HG03108 (cell line): Measurements from ENCODE around the gene GNA12.
"Not testable (repeated sequence)": the region's sequence is repeated elsewhere in the genome, so short reads cannot be mapped to it uniquely, and the experiment has no call there.

Experiments used
- ATAC-seq: cut with Tn5 transposase; IDR thresholded peaks from one replicate; pipeline ENCODE4 v1.9.1; 2021; ENCODE audit warnings: moderate library complexity; ENCODE audit not compliant: unreplicated experiment

Gene GNA12

DNA sequence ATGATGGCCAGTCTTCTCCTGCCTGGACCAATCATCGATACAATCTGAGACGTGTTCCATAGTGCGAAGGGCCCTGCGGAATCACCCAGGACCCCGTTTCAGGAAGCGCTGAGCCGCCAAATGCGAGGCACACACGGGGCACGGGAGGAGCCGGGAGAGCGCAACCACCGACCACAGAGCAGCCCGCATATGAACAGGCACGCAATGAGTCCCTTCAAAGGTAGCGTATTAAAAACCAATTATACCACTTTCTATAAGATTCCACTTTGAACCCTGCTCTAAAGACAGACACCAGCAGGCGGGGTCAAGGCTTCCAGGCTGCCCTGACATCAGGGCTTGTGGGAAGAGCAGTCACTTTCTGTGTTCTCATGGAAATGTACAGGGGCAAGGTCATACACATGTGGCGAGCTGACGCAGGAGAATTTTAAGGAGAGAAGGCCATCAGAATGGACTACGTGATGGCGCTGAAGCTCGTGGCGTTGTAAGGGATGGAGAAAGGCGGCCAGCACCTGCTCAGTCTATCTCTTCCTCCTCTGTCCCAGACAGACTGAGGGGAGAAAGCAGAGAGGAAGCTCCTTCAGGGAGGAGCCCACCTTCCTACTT is 109.9 kb downstream of the GNA12 start:
- no peak for ATAC-seq

DNA sequence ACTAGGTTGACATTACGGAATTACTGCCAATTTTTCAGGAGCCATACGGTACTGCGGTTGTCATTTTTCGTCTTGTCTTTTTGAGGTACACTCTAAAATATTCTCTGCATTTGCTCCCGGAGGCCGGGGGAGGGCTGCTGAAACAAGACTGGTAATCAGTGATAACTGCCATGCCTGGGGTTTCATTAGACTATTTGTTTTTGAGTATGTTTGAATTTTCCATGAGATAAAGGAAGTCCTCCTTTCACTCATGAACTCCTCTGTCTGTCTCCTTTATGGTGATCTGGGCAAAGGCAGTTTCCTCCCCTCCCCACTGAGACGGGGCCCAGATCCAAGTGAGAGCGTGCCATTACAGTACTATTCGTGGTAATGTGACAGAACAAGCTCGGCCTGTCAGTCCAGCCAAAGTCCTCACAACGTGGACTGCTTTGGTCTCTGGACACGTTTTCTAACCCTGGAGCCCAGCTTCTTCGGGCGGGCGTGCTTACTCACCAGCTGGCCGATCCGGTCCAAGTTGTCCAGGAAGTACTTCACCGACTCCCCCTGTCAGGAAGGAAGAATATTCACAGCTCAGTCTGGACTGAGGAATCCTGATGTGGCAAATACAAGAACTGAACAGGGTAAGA is 111.0 kb downstream of the GNA12 start:
- ATAC-seq: no peak

DNA sequence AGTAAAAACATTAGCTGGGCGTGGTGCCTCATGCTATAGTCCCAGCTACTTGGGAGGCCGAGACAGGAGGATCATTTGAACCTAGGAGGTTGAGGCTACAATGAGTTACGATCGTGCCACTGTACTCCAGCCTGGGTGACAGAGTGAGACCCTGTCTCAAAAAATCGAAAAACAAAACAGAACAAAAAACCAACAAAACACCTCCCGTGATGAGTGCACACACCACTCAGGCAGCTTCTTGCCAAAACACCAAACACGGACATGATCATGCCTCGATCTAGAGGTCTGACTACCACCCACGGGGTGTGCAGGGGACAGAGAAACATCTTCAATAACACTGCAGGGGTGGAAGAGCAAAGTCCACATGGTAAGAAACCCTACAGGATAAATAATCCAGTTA is 111.7 kb downstream of the GNA12 start:
- no peak for ATAC-seq

DNA sequence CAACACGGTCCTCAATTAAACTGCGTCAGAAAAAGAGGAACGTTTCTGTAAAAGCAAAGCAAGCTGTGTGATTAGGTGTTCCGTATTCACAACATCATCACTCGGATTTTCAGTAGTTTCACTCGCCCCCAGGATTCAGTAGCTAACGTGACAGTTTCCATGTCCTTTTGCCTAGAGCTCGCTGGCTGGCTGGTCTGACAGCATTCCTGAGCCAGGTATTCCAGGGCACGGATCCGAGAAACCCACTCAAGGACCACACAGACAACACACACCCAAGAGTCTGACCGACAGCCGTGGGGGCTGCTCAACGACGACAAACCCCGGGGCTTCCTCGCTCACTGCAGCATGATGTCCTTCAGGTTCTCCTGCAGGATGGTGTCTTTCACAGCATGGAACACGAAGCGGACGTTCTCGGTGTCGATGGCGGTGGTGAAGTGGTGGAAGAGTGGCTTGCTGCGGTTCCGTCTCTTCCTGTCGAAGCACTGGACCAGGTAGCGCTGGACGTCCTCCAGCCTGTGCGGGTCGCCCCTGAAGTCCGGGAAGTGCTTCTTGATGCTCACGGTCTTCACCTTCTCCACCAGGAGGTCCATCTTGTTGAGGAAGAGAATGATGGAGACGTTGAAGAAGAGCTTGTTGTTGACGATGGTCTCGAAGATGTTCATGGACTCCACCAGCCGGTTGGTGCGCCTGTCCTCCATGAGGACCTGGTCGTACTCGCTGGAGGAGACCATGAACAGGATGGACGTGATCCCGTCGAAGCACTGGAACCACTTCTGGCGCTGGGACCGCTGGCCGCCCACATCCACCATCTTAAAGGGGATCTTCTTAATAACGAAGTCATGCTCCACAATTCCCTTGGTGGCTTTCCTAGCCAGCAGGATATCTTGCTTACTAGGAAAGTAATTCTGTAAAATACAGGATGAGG is 113.0 kb downstream of the GNA12 start:
- ATAC-seq: no peak

DNA sequence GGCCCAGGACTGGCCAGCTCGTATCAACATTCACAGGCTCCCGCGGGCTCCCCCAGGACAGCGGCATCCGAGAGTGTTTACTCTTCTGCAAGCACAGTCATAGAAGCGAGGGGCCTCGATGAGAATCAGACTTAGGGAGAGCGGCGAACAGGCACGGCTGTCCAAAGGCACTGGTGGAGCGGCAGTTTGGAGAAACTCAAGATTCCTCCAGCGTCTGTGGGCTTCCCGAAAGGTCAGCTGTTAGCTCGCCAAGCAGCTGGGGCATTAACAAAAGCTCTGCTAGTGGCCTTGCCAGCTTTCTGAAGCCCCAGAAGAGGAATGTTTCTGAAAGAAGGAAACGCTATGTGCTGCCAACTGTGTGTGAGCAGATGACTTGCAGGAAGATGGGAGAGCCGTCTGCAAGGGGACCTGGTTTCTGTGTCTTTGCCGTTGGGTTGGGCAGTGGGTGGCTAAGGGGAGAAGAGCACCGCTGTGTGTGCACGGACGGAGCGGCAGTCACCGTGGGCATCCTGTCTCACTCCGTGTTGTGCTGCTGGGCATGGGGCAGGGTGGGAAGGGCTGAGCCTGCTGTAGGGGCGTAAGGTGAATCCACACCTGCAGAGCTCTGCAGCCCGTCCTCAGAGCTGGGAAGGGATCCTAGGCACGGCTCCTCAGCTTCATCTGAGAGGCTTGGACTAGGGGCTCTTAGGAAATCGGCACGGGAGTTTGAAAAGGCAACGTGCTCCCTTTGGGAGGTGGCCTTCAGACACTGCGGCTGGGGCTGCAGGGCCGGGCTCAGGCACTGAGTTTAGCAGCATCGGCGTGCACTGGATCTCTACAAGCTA is 114.0 kb downstream of the GNA12 start:
- ATAC-seq: no peak

DNA sequence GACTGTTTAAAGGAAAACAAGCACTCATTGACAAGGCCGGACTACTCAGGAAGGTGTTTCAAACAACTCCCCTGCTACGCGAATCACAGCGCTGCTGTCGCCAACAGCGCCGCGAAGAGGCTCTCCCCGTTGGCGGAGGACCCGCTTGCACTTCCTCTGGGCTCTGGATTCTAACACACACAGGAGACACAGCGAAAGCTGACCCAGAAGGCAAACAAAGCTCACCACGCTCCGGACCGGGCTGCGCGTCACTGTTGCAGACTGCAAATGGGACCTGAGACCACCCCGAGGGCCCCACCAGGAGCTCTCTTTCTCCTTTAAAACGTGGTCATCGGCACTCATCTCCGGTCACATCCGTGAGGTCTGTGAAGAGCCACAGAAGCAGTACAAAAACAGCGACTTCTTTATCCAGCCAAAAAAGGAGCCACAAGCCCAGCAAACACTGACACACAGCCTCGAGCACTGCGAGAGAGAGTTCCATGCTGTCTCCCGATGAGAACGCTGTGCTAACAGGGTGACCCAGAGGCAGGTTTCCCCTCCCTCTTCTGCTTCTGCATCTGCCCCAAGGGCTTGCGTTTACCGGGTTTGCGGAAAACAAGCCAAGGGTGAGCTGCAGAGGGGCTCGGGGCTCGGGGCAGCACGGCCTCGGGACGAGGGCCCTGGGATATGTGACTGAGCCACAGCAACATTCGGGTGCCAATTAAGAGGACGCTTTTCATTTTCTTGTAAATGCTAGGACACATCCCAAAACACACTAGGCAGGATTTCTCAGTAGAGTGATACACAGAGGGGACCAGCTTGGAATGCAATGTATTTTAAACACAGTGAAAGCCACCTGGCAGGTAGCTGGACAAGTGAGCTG is 114.8 kb downstream of the GNA12 start:
- no peak for ATAC-seq

DNA sequence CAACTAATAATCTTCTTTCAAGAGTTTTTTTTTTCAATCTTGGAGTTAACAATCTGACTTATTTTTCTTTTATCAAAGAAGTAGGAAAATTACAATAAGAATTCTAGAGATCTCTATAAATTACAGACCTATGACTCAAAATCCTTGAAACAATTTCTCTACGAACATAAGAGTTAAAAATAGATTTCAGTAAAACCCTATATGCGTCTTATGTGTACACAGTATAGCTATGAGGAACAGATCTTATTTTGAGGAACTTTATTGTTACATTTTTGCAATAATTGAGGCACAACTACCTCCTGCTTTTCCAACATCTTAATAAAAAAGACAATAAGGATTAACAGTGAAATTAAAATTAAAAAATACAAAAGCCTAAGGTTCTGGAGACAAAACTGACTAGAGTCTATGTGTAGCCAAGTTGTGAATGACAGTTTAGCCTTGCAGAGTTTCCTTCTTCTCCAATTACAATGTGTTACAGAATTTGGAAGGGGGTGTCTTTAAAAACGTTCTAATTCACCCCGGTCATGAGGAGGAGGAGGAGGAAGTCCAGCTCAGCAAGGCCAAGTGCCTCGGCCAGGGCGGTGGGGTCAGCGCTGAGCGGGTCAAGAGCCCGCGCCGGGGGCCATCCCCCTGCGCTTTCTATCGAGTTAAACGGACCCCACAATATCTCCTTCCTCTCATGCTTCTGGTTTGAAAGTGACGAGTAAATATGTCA is 115.6 kb downstream of the GNA12 start:
- ATAC-seq: no peak

DNA sequence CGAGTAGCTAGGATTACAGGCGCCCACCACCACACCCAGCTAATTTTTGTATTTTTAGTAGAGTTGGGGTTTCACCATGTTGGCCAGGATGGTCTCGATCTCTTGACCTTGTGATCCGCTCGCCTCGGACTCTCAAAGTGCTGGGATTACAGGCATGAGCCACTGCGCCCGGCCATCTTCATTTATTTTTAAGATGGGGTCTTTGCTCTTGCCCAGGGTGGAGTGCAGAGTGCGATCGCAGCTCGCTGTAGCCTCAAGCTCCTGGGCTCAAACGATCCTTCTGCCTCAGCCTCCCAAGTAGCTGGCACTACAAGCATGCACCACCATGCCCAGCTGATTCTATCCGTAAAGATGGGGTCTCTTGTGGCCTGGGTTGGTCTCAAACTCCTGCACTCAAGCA is 116.9 kb downstream of the GNA12 start:
- ATAC-seq: not testable (repeated sequence)

DNA sequence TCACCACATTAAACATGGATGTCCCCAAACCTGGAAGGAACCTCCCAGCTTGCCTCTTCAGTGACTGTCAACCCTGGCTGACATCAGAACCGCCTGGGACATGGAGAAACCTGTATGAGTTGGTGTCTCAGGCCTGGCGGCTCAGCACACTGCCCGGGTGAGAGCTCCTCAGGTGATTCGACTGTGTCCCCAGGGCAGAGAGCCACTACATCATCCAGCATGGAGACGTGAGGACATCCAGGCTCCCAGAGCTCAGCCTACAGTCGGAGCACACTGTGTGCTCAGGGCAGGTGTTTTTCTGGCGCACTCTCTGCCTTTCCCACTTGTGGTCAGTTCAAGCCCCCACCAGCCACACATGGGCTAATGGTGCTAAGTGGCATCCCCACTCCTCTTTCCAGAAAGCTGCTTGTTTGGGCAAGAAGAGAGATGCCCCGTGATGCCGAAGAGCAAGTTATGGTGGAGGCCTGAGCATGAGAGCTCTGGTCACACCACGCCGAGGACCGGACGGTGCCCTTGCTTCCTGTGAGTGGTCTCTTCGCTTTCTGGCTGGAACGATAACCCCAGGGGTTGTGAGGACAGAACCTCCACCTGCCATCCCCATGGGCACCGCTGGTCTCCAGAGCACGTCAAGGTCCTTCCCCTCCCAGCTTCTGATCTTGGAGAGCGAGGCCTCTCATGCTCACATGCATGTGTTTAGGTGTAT is 117.6 kb downstream of the GNA12 start:
- ATAC-seq: no peak

DNA sequence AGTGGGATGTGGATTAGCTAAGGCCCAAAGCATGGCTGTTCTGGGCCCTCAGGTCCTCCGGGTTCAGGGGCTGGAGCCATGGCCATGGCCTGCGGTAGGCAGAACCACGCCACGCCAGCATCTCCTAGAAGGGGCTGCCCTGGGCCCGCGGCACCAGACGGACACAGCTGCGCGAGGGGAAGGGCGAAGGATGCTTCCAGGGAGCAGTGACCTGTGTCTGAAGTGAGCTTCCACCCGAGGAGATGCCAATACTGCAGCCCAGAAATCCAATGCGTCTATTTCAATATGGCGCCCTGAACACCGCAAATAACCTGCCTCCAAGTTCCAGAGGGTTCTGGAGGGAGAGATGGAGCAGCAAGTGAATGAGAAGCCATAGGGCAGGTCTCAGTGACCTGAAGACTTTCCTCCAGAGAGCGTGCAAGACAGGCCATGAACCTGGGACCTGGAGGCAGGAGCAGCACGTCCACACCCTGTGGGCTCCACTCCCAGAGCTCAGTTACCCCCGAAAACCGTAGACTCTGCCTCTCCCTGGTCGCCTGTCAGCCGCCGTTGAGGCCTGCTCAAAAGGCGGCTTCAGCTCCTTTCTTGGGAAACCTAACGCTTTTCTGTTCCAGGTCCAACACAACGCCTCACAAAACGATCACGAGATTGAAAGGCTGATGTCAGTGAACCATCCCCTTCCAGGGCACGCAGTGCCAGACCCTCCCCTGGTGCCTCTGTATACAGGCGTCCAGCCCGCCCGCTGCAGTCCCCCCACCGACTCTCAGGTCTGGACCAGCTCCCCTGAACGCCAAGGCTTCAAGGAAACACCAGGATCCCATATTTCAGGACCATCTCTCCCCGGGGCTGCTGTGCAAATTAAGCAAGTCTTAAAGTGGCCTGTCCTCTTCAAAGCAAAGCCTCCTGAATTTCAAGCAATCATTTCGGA is 118.7 kb downstream of the GNA12 start:
- ATAC-seq: no peak

DNA sequence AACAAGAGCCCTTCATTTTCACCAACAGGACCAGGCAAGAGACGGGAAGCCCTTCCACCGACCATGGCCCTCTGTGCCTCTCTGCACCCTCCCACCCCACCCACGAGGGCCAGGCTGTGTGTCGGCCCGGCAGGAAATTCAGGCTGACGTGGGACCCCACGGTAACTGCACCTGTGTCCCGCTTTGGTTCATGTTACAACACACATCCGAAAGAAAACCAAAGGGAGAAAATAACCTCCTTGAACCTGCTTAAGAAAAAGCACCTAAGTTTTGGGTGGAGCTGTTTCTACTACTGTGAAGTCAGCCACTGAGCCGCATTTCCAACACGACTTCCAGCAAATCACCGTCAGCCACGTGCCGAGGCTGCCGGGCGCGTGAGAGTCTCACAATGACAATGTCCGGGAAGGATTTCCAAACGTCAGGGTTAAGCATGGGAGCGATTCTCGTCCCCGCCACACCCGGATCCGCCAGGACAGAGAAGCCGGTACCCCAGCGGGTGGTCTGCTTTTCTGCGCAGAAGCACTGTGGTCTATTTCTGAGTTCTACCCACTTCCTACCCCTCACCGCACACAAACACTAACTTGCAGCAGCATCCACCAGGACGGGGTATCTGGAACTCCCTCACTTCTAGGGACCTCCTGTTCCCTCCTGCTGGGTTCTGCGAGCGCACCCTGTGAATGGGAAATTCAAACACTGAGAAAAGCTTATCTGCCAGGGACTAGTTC is 119.5 kb downstream of the GNA12 start:
- ATAC-seq: no peak

DNA sequence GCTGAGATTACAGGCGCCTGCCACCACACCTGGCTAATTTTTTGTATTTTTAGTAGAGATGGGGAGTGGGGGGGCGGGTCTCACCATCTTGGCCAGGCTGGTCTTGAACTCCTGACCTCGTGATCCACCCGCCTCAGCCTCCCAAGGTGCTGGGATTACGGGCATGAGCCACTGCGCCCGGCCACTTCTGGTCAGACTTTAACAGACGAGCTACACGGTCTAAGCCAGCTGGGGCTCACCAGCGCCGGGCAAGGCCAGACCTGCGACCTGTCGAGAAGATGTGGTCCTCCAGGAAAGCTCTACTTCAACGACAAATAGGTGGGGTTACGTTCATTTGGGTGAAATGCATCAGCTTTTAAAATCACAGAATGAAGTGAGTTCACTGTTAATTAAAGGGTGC is 120.1 kb downstream of the GNA12 start:
- ATAC-seq: not testable (repeated sequence)

DNA sequence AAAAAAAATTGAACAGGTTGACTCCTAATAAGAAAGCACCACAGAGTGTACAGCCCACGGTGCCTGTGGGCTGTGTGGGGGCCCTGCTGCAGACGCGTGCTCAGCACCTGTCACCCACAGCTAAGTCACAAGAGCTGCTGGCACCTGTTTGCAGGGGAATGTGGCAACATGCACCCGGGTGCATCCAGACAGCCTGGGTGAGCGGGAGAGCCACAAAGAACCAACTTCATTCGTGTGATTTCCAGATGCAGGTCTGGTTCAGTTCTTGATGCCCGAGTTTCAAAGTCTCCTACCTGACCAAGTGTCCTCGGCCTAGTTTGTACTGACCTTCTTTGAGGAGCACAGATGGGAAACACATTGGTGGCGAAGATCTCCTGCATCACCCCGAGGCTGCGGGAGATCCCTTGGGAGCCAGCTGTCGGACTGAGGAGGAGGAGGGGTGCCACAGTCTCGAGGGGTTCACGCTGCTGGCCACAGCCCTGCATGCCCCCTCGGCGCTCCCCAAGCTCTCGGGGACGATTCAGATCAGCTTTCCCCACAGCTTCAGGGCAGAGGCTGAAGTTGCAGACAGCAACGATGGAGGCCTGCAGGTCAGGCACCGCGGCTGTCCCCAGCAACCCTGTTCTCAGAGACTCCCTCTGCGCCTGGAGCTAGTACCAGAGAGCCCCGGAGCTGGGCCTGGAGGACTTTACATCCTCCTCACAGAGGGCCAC is 120.8 kb downstream of the GNA12 start:
- ATAC-seq: no peak

DNA sequence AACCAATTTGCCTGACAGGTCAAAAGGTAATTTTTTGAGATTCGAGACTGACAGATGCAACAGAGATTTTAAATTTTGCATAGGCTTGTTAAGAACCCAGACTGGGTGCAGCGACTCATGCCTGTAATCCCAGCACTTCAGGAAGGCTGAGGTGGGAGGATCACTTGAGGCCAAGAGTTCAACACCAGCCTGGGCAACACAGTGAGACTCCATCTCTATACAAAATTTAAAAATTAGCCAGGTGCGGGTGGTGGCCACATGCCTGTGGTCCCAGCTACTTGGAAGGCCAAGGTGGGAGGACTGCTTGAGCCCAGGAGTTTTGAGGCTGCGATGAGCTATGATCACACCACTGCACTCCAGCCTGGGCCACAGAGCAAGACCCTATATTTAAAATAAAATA is 121.5 kb downstream of the GNA12 start:
- ATAC-seq: no peak

DNA sequence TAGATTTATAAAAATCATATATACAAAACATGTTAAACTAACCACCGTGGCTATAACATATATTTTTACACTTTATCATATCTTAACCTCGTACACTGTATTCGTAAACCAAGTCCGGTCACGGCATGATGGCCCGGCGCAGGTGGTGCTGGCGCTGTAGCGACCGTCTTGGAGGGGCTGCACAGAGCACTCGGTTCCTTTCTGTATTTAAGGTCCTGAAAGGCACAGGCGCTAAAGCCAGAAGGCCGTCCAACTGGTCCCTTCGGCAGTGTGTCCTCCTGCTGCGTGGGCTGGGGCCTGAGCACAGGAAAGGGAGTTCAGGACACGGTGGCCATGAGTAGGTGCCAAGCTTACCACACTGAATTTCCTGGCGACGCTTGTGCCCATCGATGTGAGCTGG is 122.3 kb downstream of the GNA12 start:
- no peak for ATAC-seq

DNA sequence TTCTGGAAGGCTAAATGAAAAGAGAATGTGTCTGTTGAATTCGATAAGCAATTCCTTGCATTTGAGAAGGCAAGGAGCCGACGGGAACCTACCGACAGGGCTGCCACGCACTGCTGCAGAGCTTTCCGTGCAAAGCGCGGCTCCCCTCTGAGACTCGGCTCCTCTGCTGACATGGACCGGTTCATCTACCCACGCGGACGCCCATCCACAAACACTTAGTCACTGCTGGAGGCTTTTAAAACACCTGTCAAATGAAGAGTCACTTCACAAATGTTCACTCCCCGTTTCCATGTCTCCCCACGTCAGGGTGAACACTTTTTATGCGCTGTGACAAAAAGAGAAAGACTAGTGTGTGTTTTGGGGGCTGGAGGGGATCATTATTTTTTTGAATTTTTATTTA is 124.1 kb downstream of the GNA12 start:
- ATAC-seq: no peak

DNA sequence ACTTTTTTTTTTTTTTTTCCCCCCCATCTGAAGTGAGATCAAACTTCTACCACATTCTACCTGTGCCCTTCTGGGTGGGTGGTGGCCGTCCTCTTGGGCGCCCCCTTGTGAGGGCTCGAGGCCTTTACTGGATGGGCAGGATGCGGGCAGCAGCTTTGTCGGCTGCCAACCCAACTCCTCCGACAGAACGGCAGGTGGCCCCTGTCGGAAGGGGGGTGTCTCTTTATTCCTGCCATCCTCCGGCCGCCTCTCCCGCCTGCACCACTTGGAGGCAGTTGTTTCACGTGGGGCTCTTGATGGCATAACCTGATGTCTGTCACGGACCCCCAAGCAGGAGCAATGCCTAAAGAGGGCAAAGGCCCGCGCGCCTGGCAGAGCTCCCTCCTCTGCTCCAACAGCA is 125.1 kb downstream of the GNA12 start:
- ATAC-seq: no peak
